A549 treated with Hydrocortisone at 1 μM for 4 hours (cell line): ENCODE measurements around the gene HSPA9. TPM values are rescaled to one million over a fixed set of nuclear protein-coding genes. Genes with fewer than 3 reads are reported as not detected.

ENCODE experiments used
- total RNA-seq: library from RNA; stranded (reverse); fragments of 200-300 nt; extraction: Qiagen RNA extraction; gene quantifications from 5 replicates; pipeline ENCODE4 v1.2.3, GENCODE V29; 2022

HSPA9 gene
- 307 to 385 TPM (median 323 TPM) in 5 replicates for total RNA-seq

DNA sequence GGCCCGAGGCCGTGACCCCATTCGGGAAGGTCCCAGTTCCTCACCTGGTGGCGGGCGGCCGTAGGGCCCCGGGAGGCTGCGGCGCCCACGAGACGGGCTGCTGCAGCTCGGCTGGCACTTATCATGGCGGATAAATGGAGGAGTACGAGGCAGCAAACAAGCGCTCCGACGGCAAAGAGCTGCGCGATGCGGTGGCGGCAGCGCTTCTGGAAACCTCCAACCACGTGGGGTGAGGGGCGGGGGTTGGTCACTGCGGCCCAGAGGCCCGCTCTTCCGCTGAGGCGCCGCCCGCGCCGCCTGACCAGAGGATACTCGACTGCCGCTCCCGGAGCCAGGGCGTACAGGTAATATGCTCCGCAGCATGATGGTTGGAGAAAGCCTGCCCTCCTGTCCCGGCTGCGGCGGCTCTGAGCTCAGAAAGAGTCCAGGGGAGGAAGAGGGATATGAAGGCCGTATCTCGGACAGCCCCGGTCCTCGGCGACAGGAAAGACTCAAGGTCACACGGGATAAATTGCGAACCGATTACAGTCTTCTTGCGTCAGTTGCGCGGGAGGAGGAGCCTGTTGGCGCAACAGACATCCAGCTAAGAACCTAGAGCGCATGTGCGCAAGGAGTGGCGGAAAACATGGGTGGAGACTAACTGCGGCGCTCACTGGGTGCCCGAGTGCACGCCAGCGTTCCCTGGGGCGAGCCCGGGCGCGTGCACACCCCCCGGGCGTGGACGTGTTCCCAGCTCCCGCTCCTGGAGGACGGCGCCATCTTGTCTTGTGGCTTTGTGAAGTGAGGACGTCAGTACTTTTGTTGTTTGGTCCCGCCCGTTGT, at the start of gene HSPA9:
HSPA9 (minus strand) TSS at position 208 of the 822 bp plus-strand sequence; CDS start at position 125, 83 bp downstream.

GRCh38 chr5:138542956-138543729, 32.1 kb downstream of the HSPA9 start, which contains the start of gene ETF1:
Gene ETF1, minus strand, starts transcription at chr5:138543236. Its CDS starts 318 bp downstream, at chr5:138542918.

Other genes starting within 250 kb of the HSPA9 start
- gene CDC25C, start 243.6 kb downstream of the HSPA9 start, total RNA-seq: 8.8 to 11.3 TPM (median 9.4 TPM) in 5 replicates
- 19.7 to 21.5 TPM (median 19.9 TPM) in 5 replicates for gene FAM53C, start 237.1 kb downstream of the HSPA9 start, total RNA-seq
- 33.2 to 55.5 TPM (median 39.2 TPM) in 5 replicates for gene KDM3B, start 222.7 kb downstream of the HSPA9 start, total RNA-seq
- gene REEP2, start 136.3 kb downstream of the HSPA9 start, total RNA-seq: 5.9 to 7.5 TPM (median 7.0 TPM) in 5 replicates
- gene EGR1, start 109.9 kb downstream of the HSPA9 start, total RNA-seq: 7.4 to 14.1 TPM (median 10.4 TPM) in 5 replicates
- gene ETF1, start 32.2 kb downstream of the HSPA9 start, total RNA-seq: 120 to 154 TPM (median 131 TPM) in 5 replicates
- 186 to 241 TPM (median 190 TPM) in 5 replicates for gene CTNNA1, start 178.0 kb upstream of the HSPA9 start, total RNA-seq